ENCODE measurements around the gene PNPO. TPM values are rescaled to one million over a fixed set of nuclear protein-coding genes. Genes with fewer than 3 reads are reported as not detected.

Gene PNPO
- total RNA-seq, 2 donors from 2014 or later = 18.1 to 70.5 TPM

- no peak for DNase-seq
- no peak overlapping the region for H3K27ac ChIP-seq
- H3K27me3 ChIP-seq = no peaks in the 10 kb centered on the region
- H3K4me3 ChIP-seq = no peak overlapping the region
- no peaks in the 10 kb centered on the region for H3K4me1 ChIP-seq
- intact Hi-C loops (cut with DNase I) = loop anchor here (2.0 to 10.0 kb wide), 2 partner anchors 75 to 129 kb away; partner anchors contain the start of gene SCRN2
- H3K36me3 ChIP-seq = peaks cover 12% of the 10 kb centered on the region
- TF ChIP-seq, protein P1, sequence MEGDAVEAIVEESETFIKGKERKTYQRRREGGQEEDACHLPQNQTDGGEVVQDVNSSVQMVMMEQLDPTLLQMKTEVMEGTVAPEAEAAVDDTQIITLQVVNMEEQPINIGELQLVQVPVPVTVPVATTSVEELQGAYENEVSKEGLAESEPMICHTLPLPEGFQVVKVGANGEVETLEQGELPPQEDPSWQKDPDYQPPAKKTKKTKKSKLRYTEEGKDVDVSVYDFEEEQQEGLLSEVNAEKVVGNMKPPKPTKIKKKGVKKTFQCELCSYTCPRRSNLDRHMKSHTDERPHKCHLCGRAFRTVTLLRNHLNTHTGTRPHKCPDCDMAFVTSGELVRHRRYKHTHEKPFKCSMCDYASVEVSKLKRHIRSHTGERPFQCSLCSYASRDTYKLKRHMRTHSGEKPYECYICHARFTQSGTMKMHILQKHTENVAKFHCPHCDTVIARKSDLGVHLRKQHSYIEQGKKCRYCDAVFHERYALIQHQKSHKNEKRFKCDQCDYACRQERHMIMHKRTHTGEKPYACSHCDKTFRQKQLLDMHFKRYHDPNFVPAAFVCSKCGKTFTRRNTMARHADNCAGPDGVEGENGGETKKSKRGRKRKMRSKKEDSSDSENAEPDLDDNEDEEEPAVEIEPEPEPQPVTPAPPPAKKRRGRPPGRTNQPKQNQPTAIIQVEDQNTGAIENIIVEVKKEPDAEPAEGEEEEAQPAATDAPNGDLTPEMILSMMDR (IDR thresholded peaks at IDR 0.05) = no peak
- H3K9me3 ChIP-seq = no peaks in the 10 kb centered on the region
- no peak overlapping the region for H3K9ac ChIP-seq (ENCODE audit: low read depth in 2 of 2, low read length in 2 of 2)
These were observed 32.2 kb downstream of the PNPO start for GRCh38 chr17:47973541-47973940.

DNA sequence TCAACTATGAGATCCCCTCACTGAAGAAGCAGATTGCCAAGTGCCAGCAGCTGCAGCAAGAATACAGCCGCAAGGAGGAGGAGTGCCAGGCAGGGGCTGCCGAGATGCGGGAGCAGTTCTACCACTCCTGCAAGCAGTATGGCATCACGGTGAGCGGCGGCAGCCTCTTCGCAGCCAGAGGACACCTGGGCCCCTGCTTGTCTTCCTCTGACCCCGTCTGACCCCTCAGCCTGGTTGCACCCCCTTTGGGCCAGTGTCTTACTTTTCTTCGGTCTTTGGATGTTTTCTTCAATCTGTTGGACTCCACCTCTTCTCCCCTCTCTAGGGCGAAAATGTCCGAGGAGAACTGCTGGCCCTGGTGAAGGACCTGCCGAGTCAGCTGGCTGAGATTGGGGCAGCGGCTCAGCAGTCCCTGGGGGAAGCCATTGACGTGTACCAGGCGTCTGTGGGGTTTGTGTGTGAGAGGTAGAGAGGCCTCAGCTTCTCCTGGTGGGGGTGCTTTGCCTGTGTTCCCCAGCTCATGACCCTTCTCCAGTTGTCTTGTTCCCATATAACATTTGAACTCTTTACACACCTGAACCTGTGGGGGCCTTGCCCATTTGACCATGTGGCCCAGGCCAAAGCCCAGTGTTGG, 33.9 kb downstream of the PNPO start:
- TF ChIP-seq, protein P1 (IDR thresholded peaks at IDR 0.05) = no peak
- Histone ChIP-seq H3K4me3 (no peak overlapping the region), H3K27me3 (no peaks in the 10 kb centered on the region), H3K4me1 (no peaks in the 10 kb centered on the region), H3K9ac (ENCODE audit: low read depth in 2 of 2, low read length in 2 of 2) (no peak overlapping the region), H3K9me3 (no peaks in the 10 kb centered on the region), H3K27ac (no peak overlapping the region), H3K36me3 (peaks cover 20% of the 10 kb centered on the region)
- intact Hi-C loops (cut with DNase I) = loop anchor here (10.0 kb wide), 1 partner anchor 131 kb away; the partner anchor contains the start of gene SCRN2
- no peak for DNase-seq

DNA sequence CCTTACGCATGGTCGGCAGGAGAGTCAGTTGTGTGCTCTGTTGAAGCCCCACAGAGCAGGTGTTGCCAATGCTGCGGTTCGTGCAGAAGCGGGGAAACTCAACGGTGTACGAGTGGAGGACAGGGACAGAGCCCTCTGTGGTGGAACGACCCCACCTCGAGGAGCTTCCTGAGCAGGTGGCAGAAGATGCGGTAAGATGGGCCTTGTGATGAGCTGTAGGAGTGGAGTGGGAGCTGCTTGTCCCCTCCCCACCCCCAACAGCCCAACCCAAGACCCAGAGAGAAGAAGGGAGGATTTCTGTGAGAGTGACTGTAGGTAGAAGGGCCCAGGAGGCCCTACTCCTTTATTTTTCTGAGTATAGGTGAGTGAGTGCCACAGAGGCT, 34.4 kb downstream of the PNPO start:
- peaks cover 20% of the 10 kb centered on the region for H3K36me3 ChIP-seq
- H3K9me3 ChIP-seq = no peaks in the 10 kb centered on the region
- H3K27me3 ChIP-seq = no peaks in the 10 kb centered on the region
- DNase-seq = no peak
- intact Hi-C loops (cut with DNase I) = loop anchor here (10.0 kb wide), 1 partner anchor 131 kb away; the partner anchor contains the start of gene SCRN2
- no peak overlapping the region for H3K27ac ChIP-seq
- TF ChIP-seq, protein P1 (IDR thresholded peaks at IDR 0.05) = no peak
- no peaks in the 10 kb centered on the region for H3K4me1 ChIP-seq
- no peak overlapping the region for H3K4me3 ChIP-seq
- H3K9ac ChIP-seq (ENCODE audit: low read depth in 2 of 2, low read length in 2 of 2) = no peak overlapping the region

DNA sequence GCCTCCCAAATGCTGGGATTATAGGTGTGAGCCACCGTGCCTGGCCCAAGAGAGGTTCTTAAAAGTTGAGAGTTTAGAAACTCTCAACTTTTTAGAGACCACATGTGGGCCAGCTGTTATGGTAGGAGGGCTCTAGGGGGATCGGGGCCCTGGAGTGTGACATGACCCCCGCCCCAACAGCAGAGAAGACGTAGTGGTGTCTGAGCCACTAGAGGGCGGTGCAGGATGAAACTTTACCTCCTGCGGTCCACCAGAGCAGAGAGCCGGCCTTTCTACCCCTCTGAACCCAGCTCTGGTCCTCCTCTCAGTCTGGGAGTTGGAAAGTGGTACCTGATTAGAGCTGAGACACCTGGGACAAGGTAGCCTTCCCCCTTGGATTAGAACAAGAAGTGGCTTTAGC, 37.0 kb downstream of the PNPO start:
- H3K27ac ChIP-seq = no peak overlapping the region
- TF ChIP-seq, protein P1 (IDR thresholded peaks at IDR 0.05) = peak; percentile 60
- H3K27me3 ChIP-seq = no peaks in the 10 kb centered on the region
- no peaks in the 10 kb centered on the region for H3K9me3 ChIP-seq
- no peak overlapping the region for H3K9ac ChIP-seq (ENCODE audit: low read depth in 2 of 2, low read length in 2 of 2)
- no peaks in the 10 kb centered on the region for H3K4me1 ChIP-seq
- peaks cover 24% of the 10 kb centered on the region for H3K36me3 ChIP-seq
- DNase-seq = no peak
- intact Hi-C loops (cut with DNase I) = loop anchor here (2.0 to 10.0 kb wide), 2 partner anchors 38 to 134 kb away; partner anchors contain the start of gene SCRN2
- H3K4me3 ChIP-seq = no peak overlapping the region

- TF ChIP-seq, protein P1 (IDR thresholded peaks at IDR 0.05) = no peak
- Histone ChIP-seq H3K9ac (ENCODE audit: low read depth in 2 of 2, low read length in 2 of 2) (no peak overlapping the region), H3K36me3 (peaks cover 12% of the 10 kb centered on the region), H3K4me3 (no peak overlapping the region), H3K27ac (no peak overlapping the region), H3K27me3 (no peaks in the 10 kb centered on the region), H3K4me1 (no peaks in the 10 kb centered on the region), H3K9me3 (no peaks in the 10 kb centered on the region)
- intact Hi-C loops (cut with DNase I) = no loop called here
- DNase-seq = no peak
These were observed 39.2 kb downstream of the PNPO start for GRCh38 chr17:47980541-47980940.

All from colonic mucosa (tissue), 4 donors.